HPDE6-E6E7 (cell line): ENCODE data around the gene WFIKKN1.

ENCODE experiments used
- DNase-seq: peaks from one replicate; pipeline ENCODE4 v3.0.0; 2011; ENCODE audit warnings: missing footprints; ENCODE audit errors: extremely low spot score

WFIKKN1 gene

GRCh38 chr16:637081-638018 is 6.6 kb downstream of the WFIKKN1 start:
- peak; percentile 92 for DNase-seq

- no peak for DNase-seq
Observed at GRCh38 chr16:638034-638543, 7.3 kb downstream of the WFIKKN1 start.

GRCh38 chr16:638836-639235 is 8.1 kb downstream of the WFIKKN1 start:
- DNase-seq: no peak

- no peak for DNase-seq
Observed at GRCh38 chr16:640614-641013, 9.8 kb downstream of the WFIKKN1 start.

GRCh38 chr16:641326-642188 is 10.8 kb downstream of the WFIKKN1 start, which contains the start of gene MCRIP2:
Gene MCRIP2 (plus strand): TSS chr16:641828. CDS start chr16:641992, 164 bp downstream.
- peak; percentile 52 for DNase-seq

GRCh38 chr16:642189-643049 is 11.6 kb downstream of the WFIKKN1 start:
- no peak for DNase-seq

DNA sequence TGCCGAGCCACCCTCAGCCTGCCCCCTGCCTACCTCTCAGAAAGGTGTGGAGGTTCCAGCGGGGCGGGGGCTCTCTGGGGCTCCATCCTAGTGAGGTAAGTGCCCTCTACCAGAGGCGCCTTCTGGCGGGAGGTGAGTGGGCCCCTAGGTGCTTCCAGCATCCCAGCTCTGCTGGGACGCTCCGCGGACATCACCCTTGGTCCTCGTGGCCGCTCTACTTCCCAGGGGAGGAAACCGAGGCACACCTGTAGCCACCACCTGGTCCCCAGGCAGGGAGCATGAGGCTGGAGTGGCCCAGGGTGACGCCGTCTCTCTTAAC is 12.2 kb downstream of the WFIKKN1 start:
- no peak for DNase-seq

DNA sequence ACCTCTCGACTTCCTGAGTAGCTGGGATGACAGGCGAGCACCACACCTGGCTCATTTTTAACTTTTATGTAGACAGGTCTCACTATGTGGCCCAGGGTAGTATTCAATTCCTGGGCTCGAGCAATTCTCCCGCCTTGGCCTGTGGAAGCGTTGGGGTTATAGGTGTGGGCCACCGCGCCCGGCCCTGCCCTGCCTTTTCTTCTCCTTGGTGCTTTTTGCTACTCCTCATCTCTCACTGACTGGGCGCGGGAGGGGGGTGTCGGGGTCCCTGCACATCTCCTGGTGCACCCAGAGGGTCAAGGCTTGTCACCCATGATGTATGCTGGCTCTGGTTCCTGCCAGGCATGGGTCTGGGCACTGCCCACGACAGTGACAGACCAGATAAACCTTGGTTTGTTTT is 13.8 kb downstream of the WFIKKN1 start:
- DNase-seq: no peak

- DNase-seq: no peak
Observed at GRCh38 chr16:645852-646678, 15.3 kb downstream of the WFIKKN1 start.

GRCh38 chr16:646679-647172 is 15.9 kb downstream of the WFIKKN1 start:
- DNase-seq: no peak

- no peak for DNase-seq
Observed at GRCh38 chr16:647173-647902, 16.6 kb downstream of the WFIKKN1 start.

DNA sequence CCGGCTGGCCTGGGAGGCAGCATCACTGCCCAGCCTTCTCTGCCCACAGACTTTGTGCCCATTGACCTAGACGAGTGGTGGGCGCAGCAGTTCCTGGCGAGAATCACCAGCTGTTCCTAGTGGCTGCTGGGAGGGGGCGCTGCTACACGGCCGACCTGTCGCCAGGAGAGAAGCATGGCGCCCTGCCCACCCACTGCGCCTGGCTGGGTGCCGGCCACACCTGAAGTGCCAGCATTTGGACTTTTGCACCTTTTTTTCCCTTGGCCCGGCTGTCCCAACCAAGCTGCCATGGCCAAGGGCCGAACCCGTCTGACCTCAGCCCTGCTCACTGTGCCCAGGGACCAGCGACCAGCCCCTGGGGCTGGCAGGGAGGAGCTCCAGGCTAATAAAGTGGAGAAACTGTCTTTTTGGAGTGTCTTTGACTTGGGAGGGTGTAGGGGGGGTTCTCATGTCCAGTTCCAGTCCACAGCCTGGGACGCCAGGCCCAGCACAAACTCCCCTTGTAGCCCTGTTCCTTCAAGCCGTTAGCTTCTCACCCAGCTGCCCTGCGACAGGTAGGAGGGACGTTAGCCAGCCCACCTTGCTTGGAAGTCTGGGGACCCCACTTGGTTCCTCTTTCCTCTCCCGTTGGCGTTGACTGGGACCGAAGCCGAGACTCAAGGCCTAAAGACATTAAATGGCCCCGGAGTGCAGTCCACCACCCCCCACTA is 17.4 kb downstream of the WFIKKN1 start:
- DNase-seq: peak; percentile 56

GRCh38 chr16:648781-649589 is 18.2 kb downstream of the WFIKKN1 start, which contains the start of gene WDR90:
Gene WDR90 (plus strand): TSS chr16:649365. CDS start chr16:649417, 52 bp downstream.
- peak; percentile 90 for DNase-seq

GRCh38 chr16:649631-650030 is 18.8 kb downstream of the WFIKKN1 start:
- no peak for DNase-seq

DNA sequence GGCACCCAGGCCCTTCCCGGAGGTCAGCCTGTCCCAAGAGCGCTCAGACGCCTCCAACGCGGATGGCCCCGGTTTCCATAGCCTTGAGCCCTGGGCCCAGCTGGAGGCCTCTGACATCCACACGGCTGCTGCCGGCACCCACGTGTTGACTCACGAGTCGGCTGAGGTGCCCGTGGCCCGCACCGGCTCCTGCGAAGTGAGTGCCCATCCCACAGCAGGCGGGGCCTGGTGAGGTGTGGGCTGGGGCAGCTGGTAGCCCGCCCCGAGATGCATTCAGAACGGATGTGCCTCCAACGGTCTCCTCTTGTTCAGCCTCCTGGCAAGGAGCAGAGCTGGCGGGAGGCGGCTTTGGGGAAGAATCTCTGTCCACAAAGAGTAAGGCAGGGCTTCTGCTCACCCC is 21.1 kb downstream of the WFIKKN1 start:
- DNase-seq: no peak

- no peak for DNase-seq
Observed at GRCh38 chr16:652454-653305, 21.9 kb downstream of the WFIKKN1 start.

- no peak for DNase-seq
Observed at GRCh38 chr16:654034-654433, 23.2 kb downstream of the WFIKKN1 start.
